ENCODE data around the gene LAMA2.

The LAMA2 gene

GRCh38 chr6:129287231-129288177 is 404.6 kb downstream of the LAMA2 start:
- no peak for DNase-seq (ENCODE audit: extremely low read depth in 1 of 2, low read depth in 1 of 2)

DNA sequence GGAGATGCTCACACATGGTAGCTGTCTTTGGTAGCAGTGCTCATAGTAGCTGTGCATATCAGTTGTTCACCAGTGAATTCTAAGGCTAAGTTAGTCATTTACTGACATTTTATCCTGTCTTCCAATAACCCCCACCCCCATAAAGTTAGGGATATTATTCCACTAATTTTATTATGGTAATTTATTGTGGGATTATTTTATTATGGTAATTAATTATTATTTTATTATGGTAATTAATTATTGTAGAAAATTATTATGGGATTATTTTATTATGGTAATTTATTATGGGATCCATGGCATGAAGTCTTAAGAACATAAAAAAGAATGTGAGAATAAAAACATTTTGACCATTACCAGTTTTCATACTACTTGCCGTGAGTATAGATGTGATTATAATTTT is 406.5 kb downstream of the LAMA2 start:
- DNase-seq (ENCODE audit: extremely low read depth in 1 of 2, low read depth in 1 of 2) = no peak

DNA sequence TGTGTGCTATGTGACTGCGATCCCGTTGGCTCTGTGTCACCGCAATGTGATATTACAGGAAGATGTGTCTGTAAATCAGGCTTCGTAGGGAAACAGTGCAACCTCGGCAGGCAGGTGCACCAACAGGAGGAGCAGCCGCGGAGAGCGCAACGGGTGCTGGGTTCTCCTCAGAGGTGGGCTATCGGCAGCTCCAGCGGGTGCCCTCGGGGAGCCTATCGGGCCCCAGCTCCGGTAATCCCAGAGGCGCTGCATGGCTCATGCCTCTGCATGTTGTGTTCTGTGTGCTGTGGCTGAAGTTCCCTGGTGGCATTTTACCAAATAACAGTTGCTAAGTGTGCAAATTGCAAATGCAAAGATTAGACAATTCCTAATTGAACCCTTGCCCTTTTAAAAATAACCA is 409.9 kb downstream of the LAMA2 start:
- no peak for DNase-seq (ENCODE audit: extremely low read depth in 1 of 2, low read depth in 1 of 2)

DNA sequence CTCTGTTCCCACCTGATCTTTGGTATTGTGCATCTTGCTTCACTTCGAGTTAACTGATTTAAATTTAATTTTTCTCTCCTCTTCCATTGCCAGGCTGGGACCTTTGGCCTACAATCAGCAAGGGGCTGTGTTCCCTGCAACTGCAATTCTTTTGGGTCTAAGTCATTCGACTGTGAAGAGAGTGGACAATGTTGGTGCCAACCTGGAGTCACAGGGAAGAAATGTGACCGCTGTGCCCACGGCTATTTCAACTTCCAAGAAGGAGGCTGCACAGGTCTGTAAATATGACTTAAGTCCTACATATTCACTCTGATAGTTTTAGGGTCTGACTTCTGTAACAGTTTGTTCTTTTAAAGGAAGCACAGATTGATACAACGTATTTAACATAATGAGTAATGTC is 414.7 kb downstream of the LAMA2 start:
- DNase-seq (ENCODE audit: extremely low read depth in 1 of 2, low read depth in 1 of 2) = no peak

DNA sequence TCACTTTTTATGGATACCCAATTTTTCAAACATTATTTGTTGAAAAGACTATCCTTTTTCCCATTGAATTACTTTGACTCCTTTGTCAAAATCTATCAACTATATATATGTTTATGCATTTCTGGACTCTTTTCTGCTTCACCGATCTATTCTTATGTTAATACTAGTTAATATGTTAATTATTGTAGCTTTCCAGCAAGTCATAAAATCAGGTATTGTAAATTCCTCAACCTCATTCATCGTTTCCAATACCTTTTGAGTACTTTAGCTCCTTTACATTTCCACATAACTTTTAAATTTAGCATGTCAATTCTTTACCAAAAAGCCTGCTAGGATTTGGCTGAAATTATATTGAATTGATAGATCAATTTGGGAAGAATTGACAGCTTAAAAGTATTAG is 419.7 kb downstream of the LAMA2 start:
- no peak for DNase-seq (ENCODE audit: extremely low read depth in 1 of 2, low read depth in 1 of 2)

DNA sequence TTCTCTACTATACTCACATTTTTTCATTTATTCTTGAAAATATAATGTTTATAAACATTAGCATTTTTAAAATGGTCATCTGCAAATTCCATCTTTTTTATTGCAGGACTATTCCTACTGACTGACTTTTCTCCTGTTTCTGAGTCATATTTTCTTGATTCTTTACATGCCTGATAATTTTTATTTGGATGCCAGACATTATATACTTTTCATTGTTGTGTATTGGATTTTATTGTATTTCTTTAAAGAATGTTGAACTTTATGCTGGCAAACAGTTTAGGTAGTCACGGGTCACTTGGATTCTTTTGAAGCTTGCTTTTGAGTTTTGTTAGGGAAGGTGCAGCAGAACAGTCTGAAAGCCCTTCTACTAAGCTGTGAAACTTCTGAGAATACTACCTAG is 423.9 kb downstream of the LAMA2 start:
- DNase-seq (ENCODE audit: extremely low read depth in 1 of 2, low read depth in 1 of 2) = no peak

- no peak for DNase-seq (ENCODE audit: extremely low read depth in 1 of 2, low read depth in 1 of 2)
These were observed 424.9 kb downstream of the LAMA2 start for GRCh38 chr6:129307845-129308244.

GRCh38 chr6:129309154-129309553 is 426.2 kb downstream of the LAMA2 start:
- no peak for DNase-seq (ENCODE audit: extremely low read depth in 1 of 2, low read depth in 1 of 2)

DNA sequence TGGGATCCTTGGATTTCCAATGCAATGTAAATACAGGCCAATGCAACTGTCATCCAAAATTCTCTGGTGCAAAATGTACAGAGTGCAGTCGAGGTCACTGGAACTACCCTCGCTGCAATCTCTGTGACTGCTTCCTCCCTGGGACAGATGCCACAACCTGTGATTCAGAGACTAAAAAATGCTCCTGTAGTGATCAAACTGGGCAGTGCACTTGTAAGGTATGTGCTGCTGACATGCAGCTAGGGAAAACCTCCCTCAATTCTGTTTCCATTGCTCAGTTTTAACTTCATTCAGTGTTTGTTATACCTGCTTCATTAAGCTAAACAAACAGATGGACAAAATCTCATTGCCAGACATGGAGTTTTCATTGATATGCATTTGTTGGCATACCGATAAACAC is 429.9 kb downstream of the LAMA2 start:
- DNase-seq (ENCODE audit: extremely low read depth in 1 of 2, low read depth in 1 of 2) = no peak

DNA sequence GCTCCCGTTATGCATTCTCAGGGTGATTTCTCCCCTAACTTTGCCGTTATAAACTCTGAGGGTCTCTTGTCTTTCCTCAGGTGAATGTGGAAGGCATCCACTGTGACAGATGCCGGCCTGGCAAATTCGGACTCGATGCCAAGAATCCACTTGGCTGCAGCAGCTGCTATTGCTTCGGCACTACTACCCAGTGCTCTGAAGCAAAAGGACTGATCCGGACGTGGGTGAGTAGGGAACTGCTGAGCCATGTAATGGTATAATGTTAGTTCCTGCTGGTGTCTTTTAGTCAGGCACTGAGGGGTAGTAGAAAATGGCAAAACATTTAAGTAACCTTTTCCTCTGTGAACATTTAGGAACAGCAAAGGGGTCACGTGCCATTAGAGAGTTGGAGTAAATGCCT is 431.6 kb downstream of the LAMA2 start:
- no peak for DNase-seq (ENCODE audit: extremely low read depth in 1 of 2, low read depth in 1 of 2)

DNA sequence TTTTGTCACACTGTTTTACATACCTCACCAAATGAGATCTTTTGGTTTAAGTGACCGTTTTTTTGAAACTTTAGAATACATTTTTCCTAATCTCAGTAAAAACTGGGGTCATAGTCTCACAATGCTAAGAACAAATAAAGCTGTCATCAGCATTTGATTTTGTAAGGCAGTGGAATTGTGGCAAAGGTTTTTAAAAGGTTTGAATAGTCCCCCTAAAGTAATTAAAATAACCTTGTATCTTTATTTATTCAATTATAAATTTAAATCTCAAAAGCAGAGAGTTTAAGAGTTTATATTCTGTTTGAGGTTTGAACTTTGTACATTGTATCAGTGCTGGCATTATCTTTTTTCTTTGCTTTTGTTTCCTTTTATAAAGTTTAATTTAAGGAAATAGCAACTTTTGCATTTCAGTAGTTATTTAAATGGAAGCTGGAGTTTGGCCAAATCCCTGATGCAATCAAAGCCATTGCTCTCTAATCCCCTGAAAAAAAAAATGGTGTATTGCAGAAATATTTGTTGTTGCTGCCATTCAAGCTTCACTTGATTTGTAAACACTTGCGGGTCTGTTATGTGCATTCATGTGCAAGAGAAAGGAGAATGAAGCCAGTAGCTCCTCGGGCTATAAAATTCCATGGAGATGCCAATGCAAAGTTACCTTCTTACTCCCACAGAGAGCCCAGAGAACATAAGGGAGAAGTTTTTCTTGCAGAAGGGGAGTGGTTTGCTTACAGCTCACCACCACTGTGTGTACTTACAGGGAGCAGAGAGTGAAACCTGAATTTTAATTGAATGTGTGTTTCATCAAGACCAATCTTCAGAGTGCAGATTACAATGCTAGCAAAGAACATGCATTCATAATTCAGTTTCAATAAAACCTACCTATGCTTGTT is 435.2 kb downstream of the LAMA2 start:
- no peak for DNase-seq (ENCODE audit: extremely low read depth in 1 of 2, low read depth in 1 of 2)

DNA sequence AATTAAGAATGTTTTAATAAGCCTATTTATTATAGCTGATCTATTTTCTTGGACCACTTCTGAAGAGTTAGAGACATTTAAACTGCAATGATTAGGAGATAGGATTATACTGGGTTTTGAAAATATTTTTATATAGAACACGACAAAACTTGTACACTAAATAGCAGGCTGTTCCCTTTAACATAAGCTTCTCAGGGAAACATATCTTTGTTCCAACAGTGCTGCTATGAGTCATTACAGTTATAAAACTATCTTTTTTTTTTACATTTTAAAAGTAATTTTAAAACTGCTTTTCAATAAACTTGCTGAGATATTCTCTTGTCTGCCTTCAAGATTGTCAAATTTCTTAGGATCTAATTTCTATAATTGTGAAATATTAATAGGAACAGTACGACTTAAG is 438.0 kb downstream of the LAMA2 start:
- DNase-seq (ENCODE audit: extremely low read depth in 1 of 2, low read depth in 1 of 2) = no peak

GRCh38 chr6:129321303-129321702 is 438.4 kb downstream of the LAMA2 start:
- DNase-seq (ENCODE audit: extremely low read depth in 1 of 2, low read depth in 1 of 2) = no peak

DNA sequence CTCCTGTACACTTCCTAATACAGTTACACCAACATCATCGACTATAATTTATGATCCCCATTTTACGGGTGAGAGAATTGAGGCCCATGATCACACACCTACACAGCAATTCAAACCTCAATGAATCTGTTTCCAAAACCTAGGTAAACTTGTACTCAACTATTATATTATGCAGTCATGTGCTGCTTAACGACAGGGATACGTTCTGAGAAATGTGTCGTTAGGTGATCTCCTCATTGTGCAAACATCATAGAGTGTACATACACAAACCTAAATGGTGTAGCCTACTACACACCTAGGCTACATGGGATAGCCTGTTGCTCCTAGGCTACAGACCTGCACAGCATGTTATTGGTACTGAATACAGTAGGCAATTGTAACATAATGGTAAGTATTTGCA is 441.4 kb downstream of the LAMA2 start:
- DNase-seq (ENCODE audit: extremely low read depth in 1 of 2, low read depth in 1 of 2) = no peak

- DNase-seq (ENCODE audit: extremely low read depth in 1 of 2, low read depth in 1 of 2) = no peak
These were observed 446.7 kb downstream of the LAMA2 start for GRCh38 chr6:129329678-129330077.

- no peak for DNase-seq (ENCODE audit: extremely low read depth in 1 of 2, low read depth in 1 of 2)
These were observed 448.7 kb downstream of the LAMA2 start for GRCh38 chr6:129331450-129332138.

DNA sequence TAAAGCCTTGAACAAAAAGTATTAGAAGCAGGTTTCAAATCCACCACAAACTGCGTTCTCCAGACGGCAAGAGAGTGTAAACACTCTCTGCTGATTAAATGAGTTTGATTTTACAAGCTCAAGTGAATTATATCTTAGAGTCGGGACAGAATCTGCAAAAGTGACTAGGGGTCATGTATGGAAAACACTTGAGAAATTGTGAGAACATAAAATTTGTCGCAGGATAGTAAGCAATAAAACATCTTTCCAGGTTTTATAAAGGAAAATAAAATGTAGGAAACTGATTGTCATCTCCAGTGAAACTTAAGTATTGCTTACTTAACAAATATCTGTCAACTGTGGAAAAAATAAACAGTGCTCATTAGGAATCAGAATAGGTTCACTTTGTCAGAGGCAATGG is 452.9 kb downstream of the LAMA2 start:
- DNase-seq (ENCODE audit: extremely low read depth in 1 of 2, low read depth in 1 of 2) = no peak

- DNase-seq (ENCODE audit: extremely low read depth in 1 of 2, low read depth in 1 of 2) = no peak
These were observed 455.7 kb downstream of the LAMA2 start for GRCh38 chr6:129338683-129339082.

DNA sequence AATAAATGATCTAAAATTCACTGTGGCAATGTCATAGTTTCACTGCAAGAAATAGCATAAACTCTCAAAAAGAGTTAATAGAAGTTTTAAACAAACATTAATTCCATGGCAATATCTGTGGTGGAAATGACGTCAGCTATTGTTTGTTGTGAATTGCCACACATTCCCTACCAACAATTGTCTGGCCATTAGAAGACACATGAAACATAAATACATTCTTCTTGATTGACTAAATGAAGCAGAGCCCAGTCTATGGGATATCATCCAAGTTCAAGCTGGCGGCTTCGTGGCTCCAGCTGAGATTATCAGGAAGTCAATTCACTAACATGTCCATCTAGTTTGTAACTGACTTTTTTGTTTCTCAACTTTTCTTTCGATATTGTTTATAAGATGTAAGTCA is 458.0 kb downstream of the LAMA2 start:
- DNase-seq (ENCODE audit: extremely low read depth in 1 of 2, low read depth in 1 of 2) = no peak

DNA sequence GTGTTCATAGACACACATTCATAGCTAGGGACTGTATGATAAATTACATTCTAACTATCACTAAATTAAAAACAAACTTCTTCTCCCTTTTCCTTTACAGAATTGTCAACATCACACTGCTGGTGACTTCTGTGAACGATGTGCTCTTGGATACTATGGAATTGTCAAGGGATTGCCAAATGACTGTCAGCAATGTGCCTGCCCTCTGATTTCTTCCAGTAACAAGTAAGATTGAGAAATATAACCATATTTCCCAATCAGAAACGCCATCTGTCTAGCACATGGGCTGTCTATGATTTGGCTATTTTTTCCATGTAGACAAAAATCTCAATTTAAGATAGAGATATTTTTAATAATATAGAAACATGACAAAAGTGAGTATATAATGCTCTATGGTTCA is 459.3 kb downstream of the LAMA2 start:
- no peak for DNase-seq (ENCODE audit: extremely low read depth in 1 of 2, low read depth in 1 of 2)

GRCh38 chr6:129342796-129343195 is 459.9 kb downstream of the LAMA2 start:
- no peak for DNase-seq (ENCODE audit: extremely low read depth in 1 of 2, low read depth in 1 of 2)

Data from activated CD8-positive, alpha-beta memory T cell treated with anti-CD3 and anti-CD28 coated beads for 1 hour (primary cell).